Transverse colon (tissue), 4 donors: ENCODE data around the gene NOS3. TPM values are rescaled to one million over a fixed set of nuclear protein-coding genes. Genes with fewer than 3 reads are reported as not detected.

Experiments
- DNase-seq: peaks from one replicate; pipeline ENCODE4 v3.0.0-alpha.2; 2019
- H3K27ac ChIP-seq, 4 donors: fragments of 200-600 bp; sonication (generic); 2 replicates each; pipeline ENCODE4 v1.5.1; 2016 to 2018; ENCODE audit warnings: inconsistent platforms in 4 of 4
- H3K27me3 ChIP-seq: fragments of 200-600 bp; sonication (generic); 2 replicates; pipeline ENCODE4 v1.5.1; 2017; ENCODE audit warnings: inconsistent platforms
- H3K36me3 ChIP-seq, 4 donors: fragments of 200-600 bp; sonication (generic); 2 replicates each; pipeline ENCODE4 v1.5.1; 2017 to 2019; ENCODE audit warnings: inconsistent platforms in 4 of 4
- H3K4me1 ChIP-seq, 4 donors: fragments of 200-600 bp; sonication (generic); 2 replicates each; pipeline ENCODE4 v1.5.1; 2017 to 2020; ENCODE audit warnings: inconsistent platforms in 4 of 4
- H3K4me3 ChIP-seq, 4 donors: fragments of 200-600 bp; sonication (generic); 1 replicate in 1 of 4; 2 replicates in 3 of 4; pipeline versions ENCODE4 v1.5.1 to v1.6.1; 2017 to 2019; ENCODE audit warnings: inconsistent platforms in 4 of 4
- H3K9me3 ChIP-seq, 2 donors: fragments of 200-600 bp; sonication (generic); 2 replicates each; pipeline ENCODE4 v1.5.1; 2017 to 2019; ENCODE audit warnings: inconsistent platforms in 2 of 2
- EP300 ChIP-seq: sonication (generic); formaldehyde crosslinking; IDR thresholded peaks from one replicate; pipeline ENCODE4 v1.6.1; 2017; ENCODE audit warnings: antibody characterized with exemption, low read depth
- POLR2A ChIP-seq: fragments of 450-650 bp; IDR thresholded peaks from one replicate; pipeline ENCODE4 v1.6.1; 2016; ENCODE audit warnings: antibody characterized with exemption, mild to moderate bottlenecking, moderate library complexity
- POLR2AphosphoS5 ChIP-seq, 3 donors: sonication (generic); formaldehyde crosslinking; IDR thresholded peaks; one replicate each; pipeline ENCODE4 v1.6.1; 2016; ENCODE audit warnings: antibody characterized with exemption in 3 of 3
- WGBS, 2 donors: methylation state at CpG; one replicate each; pipeline ENCODE4 v1.1.5; 2018; ENCODE audit warnings: low coverage in 1 of 2; 5-methylcytosine and 5-hydroxymethylcytosine counted together
- in situ Hi-C, 4 donors: fragments of 200-750 bp; cut with MboI; loops; one replicate each; pipeline versions ENCODE4 v1.15.0 to v1.15.1; 2017; ENCODE audit warnings: low sequenced_read_pairs in 3 of 4, low pct_ligation_motif_present in 1 of 4, low pct_unique_long_range_greater_than_20kb in 1 of 4
- intact Hi-C: fragments of 100-400 bp; cut with DNase I; formaldehyde crosslinking; loops from one replicate; pipeline ENCODE4 v1.15.1; 2023; ENCODE audit warnings: low total_unique reads
- total RNA-seq, 4 donors: library from RNA; depleted of rRNA; stranded (reverse); fragments of >200 nt; gene quantifications; one replicate each; pipeline ENCODE4 v1.1.0, GENCODE V29; 2016
- TF ChIP-seq, protein P1 (sequence below), 5 experiments: fragments of 200-600 bp in 3 of 5; fragments of 450-650 bp in 2 of 5; sonication (generic) in 3 of 5; IDR thresholded peaks; 1 replicate in 2 of 5; 2 replicates in 3 of 5; pipeline ENCODE4 v1.5.1; 2016 to 2017; ENCODE audit warnings: antibody characterized with exemption in 5 of 5, inconsistent platforms in 3 of 5, mild to moderate bottlenecking in 2 of 5, moderate library complexity in 1 of 5

The NOS3 gene
- total RNA-seq, 4 donors from 2014 or later, result 2.5 to 34.2 (median 7.0) TPM

- TF ChIP-seq POLR2AphosphoS5 (IDR thresholded peaks at IDR 0.05) (no peak), EP300 (no peak), POLR2A (no peak)
- TF ChIP-seq, protein P1, sequence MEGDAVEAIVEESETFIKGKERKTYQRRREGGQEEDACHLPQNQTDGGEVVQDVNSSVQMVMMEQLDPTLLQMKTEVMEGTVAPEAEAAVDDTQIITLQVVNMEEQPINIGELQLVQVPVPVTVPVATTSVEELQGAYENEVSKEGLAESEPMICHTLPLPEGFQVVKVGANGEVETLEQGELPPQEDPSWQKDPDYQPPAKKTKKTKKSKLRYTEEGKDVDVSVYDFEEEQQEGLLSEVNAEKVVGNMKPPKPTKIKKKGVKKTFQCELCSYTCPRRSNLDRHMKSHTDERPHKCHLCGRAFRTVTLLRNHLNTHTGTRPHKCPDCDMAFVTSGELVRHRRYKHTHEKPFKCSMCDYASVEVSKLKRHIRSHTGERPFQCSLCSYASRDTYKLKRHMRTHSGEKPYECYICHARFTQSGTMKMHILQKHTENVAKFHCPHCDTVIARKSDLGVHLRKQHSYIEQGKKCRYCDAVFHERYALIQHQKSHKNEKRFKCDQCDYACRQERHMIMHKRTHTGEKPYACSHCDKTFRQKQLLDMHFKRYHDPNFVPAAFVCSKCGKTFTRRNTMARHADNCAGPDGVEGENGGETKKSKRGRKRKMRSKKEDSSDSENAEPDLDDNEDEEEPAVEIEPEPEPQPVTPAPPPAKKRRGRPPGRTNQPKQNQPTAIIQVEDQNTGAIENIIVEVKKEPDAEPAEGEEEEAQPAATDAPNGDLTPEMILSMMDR (IDR thresholded peaks at IDR 0.05), result no peak
- WGBS, 2 donors, result 23 to 36% methylated on average over 4 to 7 of the region's 7 CpGs
- Histone ChIP-seq H3K4me3 (peak overlapping the region in 1 of 4 donors; percentile 46), H3K27me3 (peaks cover 58% of the 10 kb centered on the region), H3K36me3 (no peaks in the 10 kb centered on the region), H3K27ac (peak overlapping the region; percentile 73 to 94 (median 84)), H3K4me1 (peaks cover 26 to 48% (median 34%) of the 10 kb centered on the region in 4 donors), H3K9me3 (no peaks in the 10 kb centered on the region)
- intact Hi-C loops (no loop called here), in situ Hi-C loops (loop anchor here (10.0 to 25.0 kb wide), 5 partner anchors 85 to 543 kb away; no protein-coding TSS in a partner anchor)
- no peak for DNase-seq
Measured at GRCh38 chr7:150979713-150980390, 11.0 kb upstream of the NOS3 start.

- Histone ChIP-seq H3K27me3 (peaks cover 60% of the 10 kb centered on the region), H3K4me3 (no peak overlapping the region), H3K4me1 (peaks cover 21 to 39% (median 26%) of the 10 kb centered on the region in 4 donors), H3K9me3 (no peaks in the 10 kb centered on the region), H3K27ac (peak overlapping the region in 2 of 4 donors; percentile 82 to 94), H3K36me3 (no peaks in the 10 kb centered on the region)
- TF ChIP-seq POLR2AphosphoS5 (IDR thresholded peaks at IDR 0.05) (no peak), EP300 (no peak), POLR2A (no peak)
- TF ChIP-seq, protein P1 (IDR thresholded peaks at IDR 0.05), result no peak
- DNase-seq, result no peak
- in situ Hi-C loops (loop anchor here (10.0 to 25.0 kb wide), 5 partner anchors 86 to 543 kb away; no protein-coding TSS in a partner anchor), intact Hi-C loops (no loop called here)
- 52% methylated on average over 2 of the region's 2 CpGs; no CpG with 5 or more reads in 1 of the 2 donors for WGBS, 2 donors
Measured at GRCh38 chr7:150980663-150981062, 10.2 kb upstream of the NOS3 start.

GRCh38 chr7:150981644-150982043 is 9.2 kb upstream of the NOS3 start:
- WGBS, 2 donors, result 63 to 70% methylated on average over 5 to 6 of the region's 6 CpGs
- Histone ChIP-seq H3K4me1 (peaks cover 14 to 38% (median 20%) of the 10 kb centered on the region in 4 donors), H3K4me3 (no peak overlapping the region), H3K9me3 (no peaks in the 10 kb centered on the region), H3K36me3 (no peaks in the 10 kb centered on the region), H3K27ac (no peak overlapping the region), H3K27me3 (peaks cover 55% of the 10 kb centered on the region)
- intact Hi-C loops (no loop called here), in situ Hi-C loops (loop anchor here (10.0 to 25.0 kb wide), 5 partner anchors 87 to 544 kb away; no protein-coding TSS in a partner anchor)
- no peak for DNase-seq
- no peak for TF ChIP-seq EP300

DNA sequence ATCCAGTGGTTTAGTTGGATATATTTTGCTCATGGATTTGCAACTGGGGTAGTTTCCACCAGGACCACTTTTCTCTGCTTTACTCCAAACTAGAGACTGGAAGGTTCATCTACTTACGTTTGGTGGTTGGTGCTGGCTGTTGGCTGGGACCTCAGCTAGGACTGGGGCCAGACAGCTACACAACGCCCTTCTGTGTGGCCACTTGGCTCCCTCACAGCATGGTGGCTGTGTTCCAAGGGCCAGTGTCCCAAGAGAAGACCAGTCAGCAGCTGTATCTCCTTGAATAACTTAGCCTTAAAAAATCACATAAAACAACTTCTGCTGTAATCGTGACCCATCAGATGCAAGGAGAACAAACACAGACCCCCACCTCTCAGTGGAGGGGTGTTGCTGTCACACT is 8.5 kb upstream of the NOS3 start:
- TF ChIP-seq POLR2A, result no peak
- no peak for TF ChIP-seq POLR2AphosphoS5 (IDR thresholded peaks at IDR 0.05)
- TF ChIP-seq, protein P1 (IDR thresholded peaks at IDR 0.05), result no peak
- TF ChIP-seq EP300, result no peak
- intact Hi-C loops, result no loop called here

More for the DNA sequence above, 8.5 kb upstream of the NOS3 start:
- Histone ChIP-seq H3K36me3 (no peaks in the 10 kb centered on the region), H3K4me3 (no peak overlapping the region), H3K9me3 (no peaks in the 10 kb centered on the region), H3K27me3 (peaks cover 49% of the 10 kb centered on the region), H3K27ac (no peak overlapping the region), H3K4me1 (peaks cover 11 to 33% (median 20%) of the 10 kb centered on the region in 4 donors)
- DNase-seq, result no peak
- in situ Hi-C loops, result loop anchor here (10.0 to 25.0 kb wide), 5 partner anchors 88 to 545 kb away; no protein-coding TSS in a partner anchor
- 30 to 37% methylated on average over 2 to 3 of the region's 3 CpGs for WGBS, 2 donors
